GM12891 (cell line): ENCODE results near the gene GALK1.

ENCODE experiments used
- DNase-seq: peaks from one replicate; pipeline ENCODE4 v3.0.0; 2011; ENCODE audit warnings: low spot score; ENCODE audit not compliant: insufficient read length
- FAIRE-seq: peaks from 2 replicates; lab custom pipeline; 2011; peaks lifted over from hg19 to GRCh38; lab: Jason Lieb, UNC
- PAX5 ChIP-seq: IDR thresholded peaks from 2 replicates; pipeline ENCODE4 v1.6.1; 2011; ENCODE audit warnings: low read length, moderate library complexity, mild to moderate bottlenecking; ENCODE audit not compliant: insufficient read depth, severe bottlenecking
- POLR2A ChIP-seq: IDR thresholded peaks from 2 replicates; pipeline ENCODE4 v1.6.1; 2011; ENCODE audit warnings: low read depth, low read length, control low read depth
- POLR2AphosphoS5 ChIP-seq: IDR thresholded peaks from 2 replicates; pipeline ENCODE4 v1.6.1; 2011; ENCODE audit warnings: low read depth, low read length, control low read depth
- POU2F2 ChIP-seq: IDR thresholded peaks from 2 replicates; pipeline ENCODE4 v1.6.1; 2011; ENCODE audit warnings: low read depth, mild to moderate bottlenecking, control low read depth, low read length, moderate library complexity
- SPI1 ChIP-seq: IDR thresholded peaks from 2 replicates; pipeline ENCODE4 v1.6.1; 2011; ENCODE audit warnings: low read depth, low read length, control low read depth
- TAF1 ChIP-seq: IDR thresholded peaks from 2 replicates; pipeline ENCODE4 v1.6.1; 2011; ENCODE audit warnings: low read depth, low read length, control low read depth

Gene GALK1

GRCh38 chr17:75727391-75727790 lies 37.6 kb downstream of the GALK1 start:
- DNase-seq: no peak
- FAIRE-seq: no peak
- TF ChIP-seq TAF1 (no peak), POU2F2 (no peak), POLR2A (no peak), SPI1 (no peak), PAX5 (no peak), POLR2AphosphoS5 (no peak)

GRCh38 chr17:75725504-75725903 lies 39.5 kb downstream of the GALK1 start:
- TF ChIP-seq POU2F2 (no peak), TAF1 (no peak), SPI1 (no peak), POLR2AphosphoS5 (no peak), PAX5 (no peak), POLR2A (no peak)
- FAIRE-seq: no peak
- no peak for DNase-seq

GRCh38 chr17:75724016-75725003 lies 40.7 kb downstream of the GALK1 start:
- FAIRE-seq: no peak
- TF ChIP-seq POU2F2 (no peak), PAX5 (no peak), POLR2A (no peak)
- no peak for DNase-seq

GRCh38 chr17:75723171-75723930 lies 41.6 kb downstream of the GALK1 start:
- FAIRE-seq: no peak

GRCh38 chr17:75722542-75723095 lies 42.4 kb downstream of the GALK1 start:
- no peak for TF ChIP-seq PAX5
- no peak for TF ChIP-seq SPI1
- TF ChIP-seq TAF1: no peak
- no peak for TF ChIP-seq POLR2AphosphoS5
- no peak for TF ChIP-seq POLR2A
- no peak for TF ChIP-seq POU2F2
- no peak for FAIRE-seq

More at GRCh38 chr17:75723171-75723930, 41.6 kb downstream of the GALK1 start:
- no peak for DNase-seq
- no peak for TF ChIP-seq SPI1
- TF ChIP-seq PAX5: no peak
- TF ChIP-seq POLR2A: no peak
- TF ChIP-seq POU2F2: no peak

GRCh38 chr17:75722076-75722475 lies 42.9 kb downstream of the GALK1 start:
- no peak for FAIRE-seq
- no peak for TF ChIP-seq POU2F2
- no peak for TF ChIP-seq POLR2A
- TF ChIP-seq SPI1: no peak
- TF ChIP-seq POLR2AphosphoS5: no peak
- TF ChIP-seq TAF1: no peak
- TF ChIP-seq PAX5: no peak
- no peak for DNase-seq

More at GRCh38 chr17:75722542-75723095, 42.4 kb downstream of the GALK1 start:
- DNase-seq: no peak

GRCh38 chr17:75721463-75722011 lies 43.5 kb downstream of the GALK1 start:
- no peak for DNase-seq
- no peak for TF ChIP-seq POLR2A
- TF ChIP-seq POLR2AphosphoS5: no peak
- TF ChIP-seq TAF1: no peak
- no peak for TF ChIP-seq PAX5
- no peak for TF ChIP-seq POU2F2
- no peak for TF ChIP-seq SPI1
- FAIRE-seq: no peak

- DNase-seq: peak; percentile 83
- TF ChIP-seq POU2F2 (no peak), POLR2A (no peak)
- peak; percentile 43 for FAIRE-seq
These were observed 44.1 kb downstream of the GALK1 start, which contains the start of gene ITGB4 for GRCh38 chr17:75720656-75721462. TSS of gene ITGB4 (plus strand) at chr17:75721459. CDS start at chr17:75724704, 3,245 bp downstream.
